Subcutaneous abdominal adipose tissue (tissue), 5 donors: ENCODE data around the gene GUCY2F.

Experiments used
- H3K27ac ChIP-seq: one replicate; pipeline ENCODE4 v1.7.0; 2013; ENCODE audit warnings: low read depth, mild to moderate bottlenecking, inconsistent platforms, low read length, moderate library complexity
- H3K27me3 ChIP-seq, 5 donors: one replicate each; pipeline ENCODE4 v1.7.0; 2013; ENCODE audit warnings: low read length in 5 of 5, inconsistent platforms in 1 of 5; ENCODE audit not compliant: control insufficient read depth in 5 of 5, insufficient read depth in 4 of 5
- H3K36me3 ChIP-seq, 5 donors: one replicate each; pipeline ENCODE4 v1.7.0; 2013; ENCODE audit warnings: low read length in 5 of 5; ENCODE audit not compliant: control insufficient read depth in 5 of 5, insufficient read depth in 5 of 5
- H3K4me1 ChIP-seq, 5 donors: one replicate each; pipeline ENCODE4 v1.7.0; 2013; ENCODE audit warnings: low read length in 5 of 5, mild to moderate bottlenecking in 3 of 5, moderate library complexity in 1 of 5; ENCODE audit not compliant: control insufficient read depth in 5 of 5, insufficient read depth in 5 of 5
- H3K4me3 ChIP-seq, 5 donors: one replicate each; pipeline ENCODE4 v1.7.0; 2013; ENCODE audit warnings: low read length in 5 of 5, low read depth in 1 of 5
- H3K9ac ChIP-seq, 5 donors: one replicate each; pipeline ENCODE4 v1.7.0; 2013; ENCODE audit warnings: low read length in 5 of 5, mild to moderate bottlenecking in 4 of 5, moderate library complexity in 3 of 5
- H3K9me3 ChIP-seq, 5 donors: one replicate each; pipeline ENCODE4 v1.7.0; 2013; ENCODE audit warnings: low read length in 5 of 5; ENCODE audit not compliant: control insufficient read depth in 5 of 5
- donor health status: healthy.
- donor health status: healthy.
- donor health status: healthy.
- donor health status: healthy.
- donor health status: healthy.

The GUCY2F gene

DNA sequence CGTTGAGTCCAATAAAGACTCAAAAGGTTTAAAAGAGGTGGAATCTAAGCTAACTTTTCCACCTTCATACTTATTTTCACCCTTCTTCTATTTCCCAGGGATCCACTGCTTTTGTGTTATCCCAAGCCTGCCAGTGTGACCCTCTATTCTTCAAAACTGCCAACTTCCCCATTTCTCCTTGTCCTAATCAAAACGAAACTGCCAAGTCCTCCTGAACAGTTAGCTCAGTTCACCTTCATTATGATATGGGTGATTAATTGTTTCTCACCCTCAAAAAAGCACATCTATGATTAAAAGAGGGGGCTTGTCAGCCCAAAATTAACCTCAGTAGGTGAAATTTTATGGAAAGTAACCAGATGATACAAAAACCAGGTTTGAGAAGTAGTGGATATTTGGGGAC lies 108.4 kb downstream of the GUCY2F start:
- Histone ChIP-seq H3K4me1 (no peaks in the 10 kb centered on the region), H3K27me3 (peaks cover 0 to 10% (median 0%) of the 10 kb centered on the region in 5 donors), H3K27ac (no peak overlapping the region), H3K36me3 (no peaks in the 10 kb centered on the region), H3K9me3 (peaks cover 0 to 2% (median 0%) of the 10 kb centered on the region in 5 donors), H3K4me3 (no peak overlapping the region), H3K9ac (no peak overlapping the region)

DNA sequence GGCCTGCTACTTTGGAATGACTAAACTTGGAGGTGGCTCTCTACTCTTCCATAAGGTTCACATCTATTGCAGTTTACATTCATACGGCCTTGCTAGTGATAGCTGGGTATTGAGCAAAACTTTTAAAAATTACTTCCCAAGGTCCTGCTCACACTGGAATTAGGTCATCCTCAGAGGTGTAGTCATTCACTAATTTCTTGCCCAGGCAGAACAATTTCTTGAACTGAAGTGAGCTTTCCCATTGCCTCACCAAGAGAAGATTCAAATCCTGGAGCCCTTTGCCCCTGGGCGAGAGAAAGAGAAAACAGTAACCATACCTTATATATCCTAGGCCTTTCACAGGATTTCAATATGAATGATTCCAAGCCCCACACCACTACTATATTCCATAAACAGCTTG lies 109.2 kb downstream of the GUCY2F start:
- Histone ChIP-seq H3K9me3 (peaks cover 0 to 2% (median 0%) of the 10 kb centered on the region in 5 donors), H3K27ac (no peak overlapping the region), H3K36me3 (no peaks in the 10 kb centered on the region), H3K27me3 (peaks cover 0 to 12% (median 4%) of the 10 kb centered on the region in 5 donors), H3K9ac (no peak overlapping the region), H3K4me3 (no peak overlapping the region), H3K4me1 (no peaks in the 10 kb centered on the region)

DNA sequence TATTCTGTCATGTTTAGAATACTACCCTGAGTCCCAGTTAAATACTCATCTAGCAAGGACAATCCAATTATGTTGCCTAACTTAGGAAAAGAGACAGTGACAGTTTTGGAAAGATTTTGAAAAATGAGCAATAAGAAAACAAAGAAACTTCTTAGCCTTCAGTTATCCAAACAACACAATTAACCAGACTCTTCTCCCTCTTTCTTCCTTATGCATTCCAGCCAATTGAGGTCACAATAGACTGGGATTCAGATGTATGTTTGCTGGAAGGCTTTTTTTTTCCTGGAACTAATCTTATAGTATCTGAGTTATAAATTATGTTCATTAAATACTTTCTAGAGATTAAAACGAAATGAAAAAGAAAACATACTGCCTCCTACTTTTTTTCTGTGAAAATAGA lies 109.6 kb downstream of the GUCY2F start:
- H3K27ac ChIP-seq = no peak overlapping the region
- no peaks in the 10 kb centered on the region for H3K36me3 ChIP-seq
- peaks cover 0 to 12% (median 4%) of the 10 kb centered on the region in 5 donors for H3K27me3 ChIP-seq
- no peak overlapping the region for H3K9ac ChIP-seq
- H3K4me1 ChIP-seq = no peaks in the 10 kb centered on the region
- peaks cover 0 to 2% (median 0%) of the 10 kb centered on the region in 5 donors for H3K9me3 ChIP-seq
- H3K4me3 ChIP-seq = no peak overlapping the region

DNA sequence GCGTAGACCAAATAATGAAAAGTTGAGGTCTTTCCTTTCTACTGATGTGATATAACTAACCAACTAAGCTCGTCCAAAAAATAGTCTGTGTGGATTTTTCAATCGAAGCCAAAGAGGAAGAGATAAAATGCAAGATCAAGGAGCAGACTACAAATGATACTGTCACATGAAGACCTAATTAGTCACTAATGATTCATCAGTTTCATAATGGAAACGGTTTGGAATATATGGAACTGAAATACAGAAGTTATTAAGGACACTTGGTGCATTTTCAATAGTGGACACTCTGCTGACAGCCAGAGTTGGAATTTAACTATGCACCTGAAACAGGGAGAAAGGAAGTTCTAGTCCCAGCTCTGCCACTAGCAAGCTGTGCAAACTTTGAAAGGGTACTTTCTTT lies 119.8 kb downstream of the GUCY2F start:
- Histone ChIP-seq H3K9me3 (peaks cover 0 to 8% (median 5%) of the 10 kb centered on the region in 5 donors), H3K36me3 (no peaks in the 10 kb centered on the region), H3K9ac (no peak overlapping the region), H3K4me3 (no peak overlapping the region), H3K4me1 (no peaks in the 10 kb centered on the region), H3K27ac (no peak overlapping the region), H3K27me3 (peaks cover 0 to 6% (median 3%) of the 10 kb centered on the region in 5 donors)

DNA sequence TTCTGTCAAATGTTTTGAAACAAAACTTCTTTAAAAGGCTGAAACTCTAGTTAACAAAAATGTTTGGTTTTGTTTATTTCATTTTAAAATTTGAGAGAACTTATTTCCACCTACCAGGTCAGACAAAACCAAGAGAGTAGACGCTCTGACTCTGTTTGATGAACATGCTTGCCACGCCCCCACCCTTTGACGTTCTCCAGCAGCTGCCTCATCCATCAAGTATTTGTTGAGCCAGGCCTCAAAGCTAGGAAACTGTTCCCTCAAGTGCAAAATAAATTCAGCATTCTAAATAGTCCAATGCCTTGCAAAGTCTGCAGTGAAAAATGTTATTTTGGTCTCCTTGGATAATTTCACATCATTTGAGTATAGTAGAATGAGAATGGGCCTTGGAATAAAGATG lies 121.6 kb downstream of the GUCY2F start:
- Histone ChIP-seq H3K27me3 (peaks cover 0 to 10% (median 4%) of the 10 kb centered on the region in 5 donors), H3K9ac (no peak overlapping the region), H3K4me1 (no peaks in the 10 kb centered on the region), H3K4me3 (no peak overlapping the region), H3K27ac (no peak overlapping the region), H3K36me3 (no peaks in the 10 kb centered on the region), H3K9me3 (peaks cover 0 to 8% (median 5%) of the 10 kb centered on the region in 5 donors)

DNA sequence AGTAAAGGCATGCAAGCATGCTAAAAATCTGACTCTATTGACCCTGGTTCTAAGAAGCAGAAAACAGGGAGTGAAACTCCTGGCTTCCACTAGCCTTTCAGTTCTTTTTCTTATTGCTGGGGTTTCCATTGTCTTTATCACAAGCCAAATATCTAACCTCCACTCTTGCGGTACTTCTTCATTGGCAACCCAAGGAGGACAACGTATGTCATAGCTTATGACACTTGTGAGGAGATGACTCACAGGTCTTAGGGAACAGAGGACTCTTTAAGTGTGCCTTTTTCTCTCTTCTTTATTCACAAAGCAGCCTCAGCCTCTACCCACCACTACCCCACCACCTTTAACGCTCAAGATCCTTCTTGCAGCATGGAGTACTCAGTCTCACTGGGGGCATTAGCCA lies 124.2 kb downstream of the GUCY2F start:
- Histone ChIP-seq H3K27me3 (peaks cover 0 to 15% (median 7%) of the 10 kb centered on the region in 5 donors), H3K4me3 (no peak overlapping the region), H3K9me3 (peaks cover 0 to 8% (median 5%) of the 10 kb centered on the region in 5 donors), H3K36me3 (no peaks in the 10 kb centered on the region), H3K27ac (no peak overlapping the region), H3K9ac (no peak overlapping the region), H3K4me1 (peaks cover 0 to 2% (median 0%) of the 10 kb centered on the region in 5 donors)

DNA sequence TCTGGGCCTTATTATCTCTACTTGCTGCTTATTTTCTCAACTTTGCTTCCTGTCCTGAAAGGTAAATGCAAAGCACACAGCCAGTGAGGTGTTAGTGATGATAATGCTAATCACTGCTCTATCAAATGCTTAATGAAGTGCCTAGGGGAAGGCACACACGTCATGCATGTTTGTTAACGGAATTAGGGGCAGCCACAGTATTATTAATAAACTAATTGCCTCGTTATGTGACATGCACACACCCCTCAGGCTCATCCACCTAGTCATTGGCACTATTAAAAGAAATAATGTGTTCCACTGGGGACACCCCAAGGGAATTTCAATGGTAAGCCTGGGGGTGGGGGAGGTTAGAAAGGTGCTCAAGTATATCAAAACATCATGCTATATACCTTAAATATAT lies 125.2 kb downstream of the GUCY2F start:
- Histone ChIP-seq H3K36me3 (no peaks in the 10 kb centered on the region), H3K27ac (no peak overlapping the region), H3K9me3 (peaks cover 0 to 8% (median 5%) of the 10 kb centered on the region in 5 donors), H3K4me3 (no peak overlapping the region), H3K27me3 (peaks cover 0 to 15% (median 8%) of the 10 kb centered on the region in 5 donors), H3K4me1 (peaks cover 0 to 12% (median 4%) of the 10 kb centered on the region in 5 donors), H3K9ac (no peak overlapping the region)

DNA sequence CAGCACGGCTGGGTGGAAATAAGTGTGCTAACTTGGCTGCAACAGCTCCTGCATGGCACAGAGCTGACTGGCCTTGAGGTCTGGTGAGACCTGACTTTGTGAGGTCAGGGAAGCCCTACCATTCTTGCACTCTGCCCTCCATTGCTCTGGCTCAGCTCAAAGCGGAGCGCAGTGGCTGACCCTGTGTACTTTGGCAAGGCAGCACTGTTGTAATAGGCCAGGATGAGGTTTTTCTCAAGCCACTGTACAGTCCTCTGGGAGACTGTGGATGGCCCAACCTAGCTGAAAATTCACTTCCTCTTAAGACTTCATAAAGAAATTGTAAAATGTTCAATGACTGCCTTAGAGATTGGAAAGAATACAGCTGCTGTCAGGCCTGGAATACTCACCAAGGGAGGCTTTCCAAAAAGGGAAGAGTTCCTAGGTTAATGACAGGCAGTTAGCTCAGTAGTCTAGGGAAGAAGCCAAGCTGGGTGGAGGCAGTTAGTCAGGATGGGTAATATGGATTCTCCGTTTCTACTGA lies 129.8 kb downstream of the GUCY2F start:
- no peaks in the 10 kb centered on the region for H3K9me3 ChIP-seq
- no peak overlapping the region for H3K27ac ChIP-seq
- peaks cover 0 to 26% (median 13%) of the 10 kb centered on the region in 5 donors for H3K27me3 ChIP-seq
- H3K4me1 ChIP-seq = peaks cover 0 to 14% (median 9%) of the 10 kb centered on the region in 5 donors
- no peaks in the 10 kb centered on the region for H3K36me3 ChIP-seq
- no peak overlapping the region for H3K4me3 ChIP-seq
- H3K9ac ChIP-seq = no peak overlapping the region

DNA sequence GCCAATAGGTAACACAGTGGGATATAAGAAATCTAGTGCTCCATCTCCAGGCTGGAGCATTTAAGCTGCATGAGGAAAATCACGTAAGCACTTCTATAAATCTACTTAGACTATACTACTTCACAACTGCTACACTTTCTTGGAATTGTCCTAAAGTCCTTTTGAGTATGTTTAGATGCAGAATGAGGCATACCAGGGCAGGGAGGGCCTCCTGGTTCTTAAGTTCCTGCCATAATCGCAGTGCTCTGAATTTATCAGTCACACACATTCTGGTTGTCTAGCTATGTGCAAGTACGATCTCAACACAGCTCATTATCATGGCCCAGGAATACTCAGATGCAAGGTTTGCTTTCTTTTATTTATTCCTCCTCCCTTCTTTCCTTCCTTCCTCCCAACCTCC lies 130.3 kb downstream of the GUCY2F start:
- Histone ChIP-seq H3K27me3 (peaks cover 0 to 26% (median 13%) of the 10 kb centered on the region in 5 donors), H3K9me3 (no peaks in the 10 kb centered on the region), H3K9ac (no peak overlapping the region), H3K4me1 (peaks cover 0 to 14% (median 9%) of the 10 kb centered on the region in 5 donors), H3K27ac (no peak overlapping the region), H3K4me3 (no peak overlapping the region), H3K36me3 (no peaks in the 10 kb centered on the region)

DNA sequence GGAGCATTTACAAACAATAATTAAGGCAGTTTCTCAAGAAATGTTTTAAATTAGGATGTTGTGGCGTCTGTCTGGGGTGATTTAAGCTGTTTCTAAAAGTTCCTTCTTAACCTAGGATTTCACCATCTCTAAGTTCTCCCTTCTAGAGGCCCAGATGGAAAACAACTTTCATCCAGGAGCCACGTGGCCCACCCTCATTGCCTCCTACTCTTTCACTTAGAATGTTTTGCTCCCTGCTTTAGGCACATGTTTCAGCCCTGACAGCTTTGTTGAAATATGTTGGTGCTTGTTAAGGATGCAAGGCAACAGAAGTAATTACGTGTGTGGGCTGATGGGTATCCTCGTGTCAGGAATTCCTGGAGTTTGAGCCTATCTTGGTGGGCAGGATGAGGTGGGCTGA lies 131.3 kb downstream of the GUCY2F start:
- no peaks in the 10 kb centered on the region for H3K36me3 ChIP-seq
- no peak overlapping the region for H3K27ac ChIP-seq
- no peaks in the 10 kb centered on the region for H3K9me3 ChIP-seq
- H3K4me1 ChIP-seq = peaks cover 0 to 14% (median 9%) of the 10 kb centered on the region in 5 donors
- no peak overlapping the region for H3K4me3 ChIP-seq
- H3K9ac ChIP-seq = no peak overlapping the region
- H3K27me3 ChIP-seq = peaks cover 0 to 24% (median 11%) of the 10 kb centered on the region in 5 donors
